Subcutaneous abdominal adipose tissue (tissue), 5 donors: ENCODE measurements around the gene CALD1.

Experiments
- H3K27ac ChIP-seq: one replicate; pipeline ENCODE4 v1.7.0; 2013; ENCODE audit warnings: low read depth, mild to moderate bottlenecking, inconsistent platforms, low read length, moderate library complexity
- H3K27me3 ChIP-seq, 5 donors: one replicate each; pipeline ENCODE4 v1.7.0; 2013; ENCODE audit warnings: low read length in 5 of 5, inconsistent platforms in 1 of 5; ENCODE audit not compliant: control insufficient read depth in 5 of 5, insufficient read depth in 4 of 5
- H3K36me3 ChIP-seq, 5 donors: one replicate each; pipeline ENCODE4 v1.7.0; 2013; ENCODE audit warnings: low read length in 5 of 5; ENCODE audit not compliant: control insufficient read depth in 5 of 5, insufficient read depth in 5 of 5
- H3K4me1 ChIP-seq, 5 donors: one replicate each; pipeline ENCODE4 v1.7.0; 2013; ENCODE audit warnings: low read length in 5 of 5, mild to moderate bottlenecking in 3 of 5, moderate library complexity in 1 of 5; ENCODE audit not compliant: control insufficient read depth in 5 of 5, insufficient read depth in 5 of 5
- H3K4me3 ChIP-seq, 5 donors: one replicate each; pipeline ENCODE4 v1.7.0; 2013; ENCODE audit warnings: low read length in 5 of 5, low read depth in 1 of 5
- H3K9ac ChIP-seq, 5 donors: one replicate each; pipeline ENCODE4 v1.7.0; 2013; ENCODE audit warnings: low read length in 5 of 5, mild to moderate bottlenecking in 4 of 5, moderate library complexity in 3 of 5
- H3K9me3 ChIP-seq, 5 donors: one replicate each; pipeline ENCODE4 v1.7.0; 2013; ENCODE audit warnings: low read length in 5 of 5; ENCODE audit not compliant: control insufficient read depth in 5 of 5
- donor health status: healthy.
- donor health status: healthy.
- donor health status: healthy.
- donor health status: healthy.
- donor health status: healthy.

The CALD1 gene

DNA sequence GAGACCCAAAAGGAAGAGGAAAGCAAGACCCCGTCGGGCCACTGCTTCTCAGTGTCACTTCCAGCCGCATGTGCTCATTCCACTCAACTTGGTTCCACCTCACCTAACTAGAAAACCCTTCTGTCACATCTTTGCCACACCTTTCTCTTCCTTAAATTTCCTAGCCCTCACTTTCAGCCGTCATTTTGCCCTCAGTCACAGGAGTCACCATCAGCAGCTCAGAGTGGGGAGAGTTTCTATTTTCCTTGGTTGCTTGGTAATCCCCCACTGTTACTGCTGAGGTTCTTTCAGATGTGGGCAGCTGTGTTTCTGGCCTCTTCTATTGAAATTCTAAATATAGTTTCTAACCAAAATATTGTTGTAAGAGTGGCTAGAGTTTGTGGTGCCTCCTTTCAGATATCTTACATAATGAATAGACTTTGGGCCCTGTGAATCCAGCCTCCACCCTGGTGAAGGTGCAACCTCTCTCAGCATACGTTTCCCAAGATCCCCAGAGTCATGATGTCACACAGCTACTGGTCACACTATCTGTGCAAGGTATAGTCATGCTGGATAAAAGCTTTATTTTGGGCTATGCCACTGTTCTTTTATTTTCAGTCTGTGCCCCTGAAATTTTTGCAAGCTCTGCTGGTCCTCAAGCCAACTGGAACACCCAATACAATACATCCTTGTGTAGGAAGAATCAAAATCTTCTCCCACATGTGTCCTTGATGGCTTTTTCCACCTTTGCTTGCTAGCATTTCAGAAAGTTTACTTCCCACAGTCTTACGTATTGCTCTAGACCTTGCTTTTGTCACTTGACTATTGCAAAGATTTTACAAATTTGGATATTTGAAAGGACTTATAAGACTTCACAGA, 216.0 kb downstream of the CALD1 start:
- Histone ChIP-seq H3K9me3 (peaks cover 0 to 5% (median 0%) of the 10 kb centered on the region in 5 donors), H3K27me3 (no peaks in the 10 kb centered on the region), H3K4me3 (no peak overlapping the region), H3K36me3 (peaks cover 0 to 34% (median 5%) of the 10 kb centered on the region in 5 donors), H3K4me1 (peaks cover 0 to 14% (median 10%) of the 10 kb centered on the region in 5 donors), H3K9ac (peak overlapping the region in 1 of 5 donors; percentile 6), H3K27ac (peak overlapping the region; percentile 48)

DNA sequence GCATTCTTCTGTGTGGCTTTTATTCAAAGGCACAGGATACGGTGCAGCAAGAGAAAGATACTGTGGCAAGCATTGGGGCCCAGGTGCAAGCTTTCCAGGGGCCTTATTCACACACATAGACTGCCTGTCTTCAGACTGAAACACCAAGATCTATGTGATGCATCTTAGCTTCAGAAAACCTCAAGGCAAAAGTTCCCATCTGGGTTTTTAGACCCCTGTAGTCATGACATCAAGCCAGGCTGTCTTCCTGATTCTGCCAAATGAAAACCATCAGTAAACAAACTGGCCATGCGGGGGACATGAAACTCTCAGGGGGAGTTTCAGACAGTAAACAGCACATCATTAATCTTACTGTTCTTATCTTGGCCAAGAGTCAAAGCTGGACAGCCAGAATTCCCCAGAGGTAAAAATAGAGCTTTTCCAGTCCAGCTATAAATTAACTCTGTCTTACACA, 216.7 kb downstream of the CALD1 start:
- Histone ChIP-seq H3K36me3 (peaks cover 0 to 34% (median 5%) of the 10 kb centered on the region in 5 donors), H3K27me3 (no peaks in the 10 kb centered on the region), H3K27ac (no peak overlapping the region), H3K9me3 (peaks cover 0 to 5% (median 0%) of the 10 kb centered on the region in 5 donors), H3K4me3 (no peak overlapping the region), H3K9ac (no peak overlapping the region), H3K4me1 (peaks cover 0 to 14% (median 10%) of the 10 kb centered on the region in 5 donors)

DNA sequence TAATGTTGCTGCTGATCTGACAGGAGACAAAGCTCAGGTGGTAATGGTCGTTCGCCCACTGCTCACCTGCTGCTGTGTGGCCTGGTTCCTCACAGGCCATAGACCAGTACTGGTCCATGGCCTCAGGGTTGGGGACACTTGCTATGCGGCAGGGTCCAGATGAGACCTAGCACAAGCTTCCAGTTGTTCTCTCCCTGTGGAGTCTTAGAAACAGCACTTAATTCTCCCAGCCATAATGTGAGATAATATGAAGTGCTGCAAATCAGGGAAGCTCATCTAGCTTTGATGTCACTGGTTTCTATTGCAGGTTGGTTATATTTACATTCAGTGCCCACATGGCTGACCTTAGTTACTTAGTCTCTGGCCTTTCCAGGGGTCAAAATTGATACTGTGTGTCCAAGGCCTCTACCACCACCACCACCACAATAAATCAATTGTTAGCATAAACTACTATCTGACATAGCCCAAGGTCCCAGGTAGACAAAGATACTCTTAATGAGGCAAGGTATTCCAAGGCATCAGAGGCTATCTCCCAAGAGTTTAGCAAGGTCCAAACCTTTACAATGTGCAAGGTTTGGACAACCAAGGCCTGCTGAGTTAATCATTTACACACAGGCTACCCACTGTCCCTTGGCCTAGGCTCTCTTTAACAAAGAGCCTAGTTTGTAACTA, 217.9 kb downstream of the CALD1 start:
- Histone ChIP-seq H3K27ac (no peak overlapping the region), H3K4me3 (no peak overlapping the region), H3K27me3 (no peaks in the 10 kb centered on the region), H3K36me3 (peaks cover 0 to 34% (median 5%) of the 10 kb centered on the region in 5 donors), H3K4me1 (peaks cover 0 to 21% (median 12%) of the 10 kb centered on the region in 5 donors), H3K9ac (no peak overlapping the region), H3K9me3 (peaks cover 0 to 5% (median 0%) of the 10 kb centered on the region in 5 donors)

DNA sequence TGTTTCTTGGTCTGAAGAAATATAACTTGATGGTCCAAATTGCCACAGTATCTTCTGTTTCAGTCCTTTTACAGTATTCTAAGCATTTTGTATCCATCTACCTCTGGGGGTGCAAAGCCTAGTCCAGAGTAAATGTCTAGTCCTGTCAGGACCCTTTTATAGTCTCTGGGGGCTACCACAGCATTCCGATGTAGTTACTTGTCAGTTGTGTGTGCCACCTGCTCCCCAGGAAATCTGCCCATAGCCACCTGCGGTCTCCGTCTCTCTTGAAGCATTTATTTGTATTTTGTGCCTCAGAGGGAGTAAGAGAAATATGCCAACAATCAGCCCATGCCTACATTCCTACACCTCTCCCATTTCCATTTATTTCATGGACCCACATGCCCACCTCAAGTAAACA, 219.7 kb downstream of the CALD1 start:
- Histone ChIP-seq H3K36me3 (peaks cover 0 to 28% (median 5%) of the 10 kb centered on the region in 5 donors), H3K27ac (no peak overlapping the region)

DNA sequence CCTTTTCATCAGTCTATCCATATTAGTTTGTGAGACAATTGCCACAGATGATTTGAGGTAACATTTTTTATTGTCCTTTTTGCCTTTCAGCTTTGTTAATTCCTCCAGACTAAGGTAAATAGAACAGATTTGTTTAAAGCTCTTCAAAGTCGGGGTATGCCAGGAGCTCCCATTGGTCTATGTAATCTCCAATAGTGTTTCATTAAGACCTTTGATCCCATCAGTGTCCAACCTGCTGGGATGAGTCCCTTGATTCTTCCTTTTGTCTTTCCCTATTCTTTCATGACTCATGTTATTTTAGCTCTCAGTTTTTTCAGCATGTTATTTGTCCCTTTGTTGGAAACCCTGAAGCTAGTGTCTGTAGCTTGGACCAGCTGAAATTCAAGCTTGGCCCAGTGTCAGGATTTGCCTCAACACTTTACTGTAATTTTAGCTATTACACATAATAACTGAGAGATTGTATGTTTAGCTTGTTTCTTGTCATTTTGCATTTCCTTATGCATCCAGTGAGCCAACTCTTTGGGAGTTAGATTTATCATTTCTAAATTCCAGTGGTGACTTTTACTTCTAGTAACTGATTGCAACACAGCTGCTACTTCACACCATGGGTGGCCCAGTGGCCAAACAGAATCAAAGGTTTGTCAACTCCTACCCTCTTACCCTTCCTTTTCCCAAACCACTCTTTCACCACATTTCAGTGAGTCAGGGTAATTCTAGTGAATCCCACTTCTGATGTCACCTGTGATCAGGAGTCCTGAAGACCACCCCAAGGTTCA, 222.1 kb downstream of the CALD1 start:
- peak overlapping the region; percentile 25 for H3K27ac ChIP-seq

More for the DNA sequence above, 219.7 kb downstream of the CALD1 start:
- no peaks in the 10 kb centered on the region for H3K27me3 ChIP-seq
- H3K9ac ChIP-seq, result no peak overlapping the region
- H3K4me1 ChIP-seq, result peaks cover 0 to 22% (median 9%) of the 10 kb centered on the region in 5 donors
- no peak overlapping the region for H3K4me3 ChIP-seq
- peaks cover 0 to 5% (median 0%) of the 10 kb centered on the region in 5 donors for H3K9me3 ChIP-seq

DNA sequence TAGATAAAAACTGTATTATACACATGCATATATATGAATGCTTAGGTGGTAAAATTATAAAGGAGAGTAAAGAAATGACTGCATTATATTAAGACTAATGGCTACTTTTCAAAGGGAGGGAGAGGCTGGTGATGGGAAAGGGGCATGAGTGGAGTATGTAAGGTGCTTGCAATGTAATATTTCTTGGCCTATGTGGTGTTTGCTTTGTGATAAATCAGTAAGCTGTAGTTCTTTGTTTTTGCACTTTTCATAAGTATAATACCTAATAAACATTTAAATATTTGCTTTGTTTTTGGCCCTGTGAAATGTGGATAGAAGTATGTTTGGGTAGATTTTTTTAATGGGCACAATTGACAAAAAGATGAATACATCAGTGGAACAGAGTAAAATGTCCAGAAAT, 232.8 kb downstream of the CALD1 start:
- no peak overlapping the region for H3K9ac ChIP-seq
- no peaks in the 10 kb centered on the region for H3K4me1 ChIP-seq
- peaks cover 0 to 4% (median 0%) of the 10 kb centered on the region in 5 donors for H3K9me3 ChIP-seq
- H3K36me3 ChIP-seq, result no peaks in the 10 kb centered on the region
- H3K27ac ChIP-seq, result no peak overlapping the region
- H3K27me3 ChIP-seq, result no peaks in the 10 kb centered on the region
- no peak overlapping the region for H3K4me3 ChIP-seq

More for the DNA sequence above, 222.1 kb downstream of the CALD1 start:
- peaks cover 0 to 16% (median 3%) of the 10 kb centered on the region in 5 donors for H3K4me1 ChIP-seq
- peaks cover 0 to 11% (median 5%) of the 10 kb centered on the region in 5 donors for H3K36me3 ChIP-seq
- H3K27me3 ChIP-seq, result no peaks in the 10 kb centered on the region
- H3K9ac ChIP-seq, result peak overlapping the region in 1 of 5 donors; percentile 24
- peaks cover 0 to 5% (median 0%) of the 10 kb centered on the region in 5 donors for H3K9me3 ChIP-seq
- no peak overlapping the region for H3K4me3 ChIP-seq
